Measurements from ENCODE around the gene VASH2. TPM values are rescaled to one million over a fixed set of nuclear protein-coding genes. Genes with fewer than 3 reads are reported as not detected.
"Not testable (repeated sequence)": the region's sequence is repeated elsewhere in the genome, so short reads cannot be mapped to it uniquely, and the experiment has no call there.

VASH2 gene
- total RNA-seq, 1 donor from 2014 or later: 0.38 TPM

DNA sequence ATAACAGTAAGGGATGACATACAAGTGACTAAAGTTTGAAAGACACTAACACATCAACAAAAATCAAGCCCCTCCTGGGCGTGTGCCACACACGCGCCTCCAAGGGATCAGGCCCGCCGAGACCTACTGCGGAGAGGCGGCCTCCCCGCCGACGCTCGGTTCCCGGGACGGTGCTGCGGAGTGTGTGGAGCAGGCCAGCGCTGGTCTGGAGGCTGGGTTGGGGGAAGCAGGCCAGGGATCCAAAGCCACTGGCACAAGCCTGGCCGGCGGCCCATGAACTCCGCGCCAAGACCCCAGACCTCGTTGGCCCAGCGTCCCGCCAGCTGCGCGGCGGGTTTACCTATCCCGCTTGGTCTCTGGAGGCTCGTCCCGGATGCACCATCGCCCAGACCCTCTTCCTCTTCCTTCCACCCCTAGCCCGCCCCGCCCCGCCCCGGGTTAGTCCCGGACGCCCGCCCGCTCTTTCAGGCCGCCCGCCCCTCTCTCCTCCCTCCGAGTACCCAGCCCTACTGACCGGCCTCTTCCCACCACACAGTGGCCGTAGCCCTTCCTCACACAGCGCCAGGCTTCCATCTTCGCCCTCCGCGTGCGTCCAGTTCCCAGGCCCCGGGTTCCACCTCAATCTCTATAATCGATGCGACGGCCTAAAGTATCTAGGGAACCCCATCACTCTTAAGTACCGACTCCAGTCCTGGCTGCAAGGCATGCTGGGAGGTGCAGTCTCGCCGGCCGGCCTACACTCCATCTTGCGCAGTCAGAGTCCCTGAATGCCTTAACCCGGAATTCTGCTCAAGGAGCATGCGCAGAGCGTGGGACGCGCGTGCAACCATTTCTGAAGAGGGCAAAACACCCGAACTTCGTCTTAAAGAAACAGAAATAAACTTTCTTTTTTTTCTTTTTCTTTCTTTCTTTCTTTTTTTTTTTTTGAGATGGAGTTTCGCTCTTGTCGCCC lies 65.0 kb downstream of the VASH2 start, which contains the start of gene ANGEL2:
Gene ANGEL2, minus strand, starts transcription at position 769 of the 952 bp plus-strand sequence. Its CDS starts 196 bp downstream, at position 573.
- intact Hi-C loops (cut with DNase I): loop anchor here (2.0 kb wide), 1 partner anchor 35 kb away; the partner anchor contains the start of gene RPS6KC1
- peak; percentile 98 for DNase-seq (ENCODE audit: low spot score)

DNA sequence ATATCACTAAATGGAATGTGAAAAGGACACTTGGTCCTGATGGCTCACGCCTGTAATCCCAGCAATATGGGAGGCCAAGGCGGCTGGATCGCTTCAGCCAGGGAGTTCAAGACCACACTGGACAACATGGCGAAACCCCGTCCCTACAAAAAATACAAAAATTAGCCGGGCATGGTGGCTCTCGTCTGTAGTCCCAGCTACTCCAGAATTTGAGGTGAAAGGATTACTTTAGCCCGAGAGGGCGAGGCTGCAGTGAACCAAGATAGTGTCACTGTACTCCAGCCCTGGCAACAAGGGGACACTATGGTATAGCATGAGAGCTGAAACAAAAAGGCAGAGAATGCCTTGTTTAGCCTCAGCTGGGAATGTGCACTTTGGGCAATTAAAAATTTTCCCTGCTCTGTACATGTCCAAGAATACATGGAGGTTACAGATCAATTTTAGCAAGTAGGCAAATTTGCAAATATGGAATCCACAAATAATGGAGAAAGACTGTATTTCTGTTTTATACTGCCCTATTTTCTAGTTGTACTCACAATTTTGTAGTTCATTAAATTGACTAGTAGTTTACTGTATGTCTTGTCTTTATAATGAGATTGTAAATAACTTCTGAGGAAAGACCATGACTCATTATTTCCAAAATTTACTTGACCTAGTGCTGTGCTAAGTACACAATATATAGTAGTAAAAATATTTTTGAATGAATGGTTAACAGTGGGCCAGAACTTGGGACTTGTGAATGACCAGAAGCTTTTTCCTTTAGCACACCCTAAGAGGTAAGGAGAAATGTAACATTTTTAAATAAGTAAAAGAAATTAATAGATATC lies 67.3 kb downstream of the VASH2 start:
- DNase-seq (ENCODE audit: low spot score): no peak
- intact Hi-C loops (cut with DNase I): no loop called here

- intact Hi-C loops (cut with DNase I): no loop called here
Observed at GRCh38 chr1:213019450-213019849, 69.1 kb downstream of the VASH2 start.

GRCh38 chr1:213020016-213020415 lies 69.7 kb downstream of the VASH2 start:
- intact Hi-C loops (cut with DNase I): no loop called here
- DNase-seq (ENCODE audit: low spot score): no peak

More at GRCh38 chr1:213019450-213019849, 69.1 kb downstream of the VASH2 start:
- DNase-seq (ENCODE audit: low spot score): no peak

GRCh38 chr1:213027024-213027423 lies 76.7 kb downstream of the VASH2 start:
- DNase-seq (ENCODE audit: low spot score); intact Hi-C loops (cut with DNase I): not testable (repeated sequence)

DNA sequence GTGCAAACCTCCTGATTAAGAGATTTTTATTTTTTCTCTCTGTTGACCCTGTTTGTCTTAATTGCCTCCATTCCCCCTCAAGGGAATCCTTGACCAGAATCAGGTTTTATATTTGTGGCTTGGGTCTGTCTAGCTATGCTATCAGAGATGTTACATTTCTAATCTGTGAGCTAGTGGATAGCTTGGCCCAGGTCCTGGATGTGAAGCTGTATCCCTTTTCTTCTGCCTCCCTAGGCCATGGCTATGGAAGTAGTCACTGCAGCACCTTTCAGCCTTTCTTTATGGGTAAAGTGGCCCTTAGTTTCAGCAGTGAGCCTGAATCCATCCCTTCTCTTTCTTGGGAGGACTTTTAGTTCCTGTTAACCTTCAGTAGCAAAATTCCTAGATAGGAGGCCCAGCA lies 82.3 kb downstream of the VASH2 start:
- no peak for DNase-seq (ENCODE audit: low spot score)
- intact Hi-C loops (cut with DNase I): no loop called here

DNA sequence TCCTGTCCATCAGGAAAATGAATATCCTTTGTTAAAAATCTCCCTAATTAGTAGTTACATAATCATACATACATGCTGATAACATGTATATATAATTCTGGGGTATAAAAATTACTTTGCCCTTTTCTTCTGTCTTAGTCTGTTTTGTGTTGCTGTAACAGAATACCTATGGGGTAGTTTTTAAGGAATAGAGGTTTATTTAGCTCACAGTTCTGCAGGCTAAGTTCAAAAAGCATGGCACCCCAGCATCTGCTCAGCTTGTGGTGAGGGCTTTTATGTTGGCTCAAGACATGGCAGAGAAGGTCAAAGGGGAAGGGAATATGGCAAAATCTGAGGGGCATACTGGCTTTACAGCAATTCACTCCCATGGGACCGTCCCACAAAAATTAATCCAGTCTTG lies 84.4 kb downstream of the VASH2 start:
- intact Hi-C loops (cut with DNase I): no loop called here
- DNase-seq (ENCODE audit: low spot score): no peak

DNA sequence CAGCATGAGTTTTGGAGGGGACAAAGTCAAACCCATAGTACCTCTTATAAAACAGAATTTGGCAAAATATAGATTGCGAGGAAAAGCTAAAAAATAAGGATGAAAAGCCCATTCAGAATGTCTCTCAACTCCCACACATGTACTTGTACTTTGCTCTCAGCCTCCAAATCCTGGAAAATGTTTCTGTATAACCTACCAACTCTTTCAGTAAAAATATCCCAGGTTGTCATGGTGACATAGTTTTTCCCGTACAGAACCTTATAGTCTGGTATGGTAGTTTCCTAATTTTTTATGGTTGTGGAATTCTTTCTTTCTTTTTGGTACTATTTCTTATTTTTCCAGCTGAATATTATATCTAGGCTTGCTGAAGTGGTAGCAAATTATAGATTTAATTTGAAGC lies 85.2 kb downstream of the VASH2 start:
- intact Hi-C loops (cut with DNase I): no loop called here
- DNase-seq (ENCODE audit: low spot score): no peak

Other genes starting within 250 kb of the VASH2 start
- 27.0 TPM for gene NSL1, start 158.8 kb upstream of the VASH2 start, total RNA-seq
- 22.4 TPM for gene TATDN3, start 158.6 kb upstream of the VASH2 start, total RNA-seq
- gene SPATA45, start 102.9 kb upstream of the VASH2 start, total RNA-seq: not detected
- 1.7 TPM for gene FLVCR1, start 92.3 kb upstream of the VASH2 start, total RNA-seq
- 17.8 TPM for gene ANGEL2, start 65.3 kb downstream of the VASH2 start, total RNA-seq
- 12.7 TPM for gene RPS6KC1, start 100.7 kb downstream of the VASH2 start, total RNA-seq